HepG2 (cell line): ENCODE results near the gene LIPT2. TPM values are rescaled to one million over a fixed set of nuclear protein-coding genes. Genes with fewer than 3 reads are reported as not detected.

Source experiments
- ARID4A ChIP-seq: sonication (generic); formaldehyde crosslinking; IDR thresholded peaks from 2 replicates; pipeline ENCODE4 v1.5.0; 2020; ENCODE audit warnings: mild to moderate bottlenecking, missing genetic modification reagents, borderline replicate concordance
- CHD4 ChIP-seq: fragments of 200-600 bp; sonication (generic); IDR thresholded peaks from 2 replicates; pipeline ENCODE4 v1.7.0; 2017; ENCODE audit warnings: mild to moderate bottlenecking, low read length, borderline replicate concordance
- E2F2 ChIP-seq: sonication (generic); formaldehyde crosslinking; IDR thresholded peaks from 2 replicates; pipeline ENCODE4 v1.4.0; 2020; ENCODE audit warnings: missing genetic modification reagents, borderline replicate concordance
- FOSL1 ChIP-seq: sonication (generic); formaldehyde crosslinking; IDR thresholded peaks from 2 replicates; pipeline ENCODE4 v1.9.0; 2021; ENCODE audit warnings: missing genetic modification reagents, borderline replicate concordance
- KLF11 ChIP-seq: IDR thresholded peaks from 2 replicates; pipeline ENCODE4 v1.6.1; 2016; ENCODE audit warnings: missing compliant biosample characterization
- MIXL1 ChIP-seq: IDR thresholded peaks from 2 replicates; pipeline ENCODE4 v1.6.1; 2016
- PAXIP1 ChIP-seq: sonication (generic); formaldehyde crosslinking; conservative IDR thresholded peaks from 2 replicates; pipeline ENCODE4 v1.4.0; 2020; ENCODE audit warnings: mild to moderate bottlenecking, missing genetic modification reagents, moderate library complexity
- PTBP1 ChIP-seq: fragments of 200-400 bp; formaldehyde crosslinking; IDR thresholded peaks from 2 replicates; pipeline ENCODE4 v1.6.1; 2018; ENCODE audit warnings: low read length, low read depth; ENCODE audit not compliant: poor library complexity, severe bottlenecking
- TMF1 ChIP-seq: sonication (generic); formaldehyde crosslinking; IDR thresholded peaks from 2 replicates; pipeline ENCODE4 v1.8.1; 2022; ENCODE audit warnings: low read depth, missing genetic modification reagents
- ZBTB14 ChIP-seq: sonication (generic); formaldehyde crosslinking; IDR thresholded peaks from 2 replicates; pipeline ENCODE4 v1.4.0; 2020; ENCODE audit warnings: missing genetic modification reagents
- ZBTB7A ChIP-seq: sonication (generic); formaldehyde crosslinking; IDR thresholded peaks from 2 replicates; pipeline ENCODE4 v1.8.0; 2022; ENCODE audit warnings: mild to moderate bottlenecking, missing genetic modification reagents
- ZNF160 ChIP-seq: sonication (generic); formaldehyde crosslinking; IDR thresholded peaks from 2 replicates; pipeline ENCODE4 v1.8.0; 2022; ENCODE audit warnings: mild to moderate bottlenecking, inconsistent platforms, missing genetic modification reagents
- ZNF263 ChIP-seq: sonication (generic); formaldehyde crosslinking; IDR thresholded peaks from 2 replicates; pipeline ENCODE4 v1.4.0; 2020; ENCODE audit warnings: missing genetic modification reagents
- ZNF354B ChIP-seq: sonication (generic); formaldehyde crosslinking; IDR thresholded peaks from 2 replicates; pipeline ENCODE4 v1.8.0; 2022; ENCODE audit warnings: mild to moderate bottlenecking, missing genetic modification reagents
- ZNF577 ChIP-seq: sonication (generic); formaldehyde crosslinking; IDR thresholded peaks from 2 replicates; pipeline ENCODE4 v1.4.0; 2020; ENCODE audit warnings: mild to moderate bottlenecking, low read depth, missing genetic modification reagents, borderline replicate concordance
- ZNF777 ChIP-seq: sonication (generic); formaldehyde crosslinking; IDR thresholded peaks from 2 replicates; pipeline ENCODE4 v1.4.0; 2020; ENCODE audit warnings: missing genetic modification reagents
- polyA plus RNA-seq, 8 experiments: library from polyadenylated mRNA; depleted of rRNA in 3 of 8; stranded (reverse) in 7 of 8; unstranded in 1 of 8; fragments of >200 nt; fragmentation: Illumina TruSeq in 4 of 8; extraction: Trizol in 4 of 8; gene quantifications; 2 replicates each; pipeline versions ENCODE4 v1.2.1 to v1.2.3, GENCODE V29; 2011 to 2016; ENCODE audit warnings: low read depth in 4 of 8, missing spikeins in 1 of 8, mixed read lengths in 1 of 8; ENCODE audit not compliant: insufficient read depth in 1 of 8
- total RNA-seq, 5 experiments: library from RNA; depleted of rRNA; stranded (reverse); fragments of >200 nt; fragmentation: Illumina TruSeq; extraction: Trizol; gene quantifications; 2 replicates each; pipeline ENCODE4 v1.2.3, GENCODE V29; 2016; ENCODE audit warnings: low read depth in 1 of 5

LIPT2 gene
- total and polyA plus RNA-seq, 2 of the 13 experiments (the other 11 are each of a cell fraction or from before 2014, with no cell fraction given): 3.0 to 5.6 TPM

GRCh38 chr11:74492974-74493790 lies at the start of gene LIPT2 (continued):
- TF ChIP-seq PAXIP1 (CRISPR knock-in tag): peak; percentile 36; the same call in 1 of the 2 replicates
- peak; percentile 77 for TF ChIP-seq ZNF160 (CRISPR knock-in tag)
- peak; percentile 46; the same call in 1 of the 2 replicates for TF ChIP-seq ZBTB14
- TF ChIP-seq ZNF263 (CRISPR knock-in tag): peak; percentile 65; the same call in 1 of the 2 replicates
- TF ChIP-seq KLF11 (CRISPR knock-in tag): no peak
- TF ChIP-seq ZNF354B (CRISPR knock-in tag): peak; percentile 15; the same call in 1 of the 2 replicates
- TF ChIP-seq CHD4: no peak
- TF ChIP-seq FOSL1 (CRISPR knock-in tag): 0 out of 2 replicates have a peak, but pooled peaks have one; percentile 23
- TF ChIP-seq ARID4A (CRISPR knock-in tag): peak; percentile 90
- peak; percentile 92; the same call in 1 of the 2 replicates for TF ChIP-seq TMF1 (CRISPR knock-in tag)
- TF ChIP-seq PTBP1: no peak
- no peak for TF ChIP-seq ZNF577 (CRISPR knock-in tag)
- 0 out of 2 replicates have a peak, but pooled peaks have one; percentile 70 for TF ChIP-seq E2F2 (CRISPR knock-in tag)
- peak; percentile 71; the same call in 1 of the 2 replicates for TF ChIP-seq ZBTB7A (CRISPR knock-in tag)
- TF ChIP-seq MIXL1: 0 out of 2 replicates have a peak, but pooled peaks have one; percentile 13
- TF ChIP-seq ZNF777 (CRISPR knock-in tag): peak; percentile 86
